PFSK-1 (cell line): ENCODE data around the gene NFAM1.

Experiments used
- POLR2AphosphoS5 ChIP-seq: IDR thresholded peaks from 2 replicates; pipeline ENCODE4 v1.6.1; 2012; ENCODE audit warnings: low read depth, mild to moderate bottlenecking, control low read depth, low read length, moderate library complexity
- REST ChIP-seq, 2 experiments: IDR thresholded peaks; 2 replicates each; pipeline versions ENCODE4 v1.6.1 to v1.8.0; 2011 to 2012; ENCODE audit warnings: low read depth in 2 of 2, low read length in 2 of 2, control low read depth in 1 of 2, inconsistent platforms in 1 of 2, mild to moderate bottlenecking in 1 of 2, moderate library complexity in 1 of 2; ENCODE audit not compliant: insufficient read depth in 1 of 2
- TAF1 ChIP-seq: IDR thresholded peaks from 2 replicates; pipeline ENCODE4 v1.6.1; 2012; ENCODE audit warnings: low read length, control low read depth, borderline replicate concordance; ENCODE audit not compliant: insufficient read depth

- no peak for TF ChIP-seq POLR2AphosphoS5
- no peak for TF ChIP-seq REST (IDR thresholded peaks at IDR 0.05; ENCODE audit: insufficient read depth in 1 of 2, low read depth in 2 of 2, low read length in 2 of 2)
- no peak for TF ChIP-seq TAF1
Observed at GRCh38 chr22:42397332-42398249, 34.6 kb downstream of the NFAM1 start.
